NCI-H1105 treated with DMSO at 0.1 percent for 48 hours (cell line): Measurements from ENCODE around the gene TOP3A.
"Not testable (repeated sequence)": the region's sequence is repeated elsewhere in the genome, so short reads cannot be mapped to it uniquely, and the experiment has no call there.

Experiments used
- DNase-seq: peaks from one replicate; lab custom pipeline; 2025; lab: John Stamatoyannopoulos, UW

The TOP3A gene

DNA sequence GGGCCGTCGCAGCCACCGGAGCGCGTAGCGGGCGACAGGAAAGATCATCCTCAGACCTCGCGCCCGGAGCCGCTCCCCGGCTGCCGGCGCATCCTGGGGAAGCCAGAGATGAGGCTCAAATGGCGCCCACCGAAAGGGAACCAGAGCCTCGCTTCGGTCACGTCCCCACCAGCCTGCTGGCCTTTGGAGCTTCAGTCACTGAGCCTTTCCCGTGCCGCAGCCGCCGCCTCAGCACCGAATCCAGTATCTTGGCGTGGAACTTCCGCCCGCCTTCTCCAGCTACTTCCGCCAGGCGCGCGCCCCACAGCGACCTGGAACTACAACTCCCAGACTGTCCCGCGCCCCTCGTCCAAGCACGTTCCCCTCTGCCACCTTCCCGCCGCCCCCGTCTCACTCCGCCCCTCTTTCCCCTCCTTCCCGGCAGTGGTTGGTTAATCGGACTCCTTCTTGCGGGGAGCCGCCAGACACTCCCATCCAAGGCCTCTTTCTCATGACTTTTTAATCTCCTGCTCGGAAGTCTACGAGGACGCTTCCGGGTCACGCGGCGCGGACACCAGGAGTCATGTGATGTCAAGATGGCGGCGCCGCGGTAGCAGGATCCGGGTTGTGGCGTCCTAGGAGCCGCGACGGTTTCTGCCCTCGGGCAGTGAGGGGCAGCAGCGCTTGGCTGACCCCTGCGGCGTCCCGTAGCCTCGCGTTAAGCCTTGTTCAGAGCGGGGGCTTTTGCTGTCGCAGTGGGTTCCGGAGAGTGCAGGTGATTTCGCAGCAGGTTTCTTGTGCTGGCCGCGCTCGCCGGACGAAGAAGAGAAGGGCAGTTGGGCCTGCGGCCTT lies at the start of gene TOP3A, which contains the start of gene SMCR8:
Gene TOP3A (minus strand): TSS at position 264 of the 831 bp plus-strand sequence. CDS start 216 bp downstream, at position 48.
Gene SMCR8 (plus strand): TSS at position 563 of the 831 bp plus-strand sequence. CDS start 497 bp downstream, outside the sequence.
- DNase-seq: peak; percentile 97

DNA sequence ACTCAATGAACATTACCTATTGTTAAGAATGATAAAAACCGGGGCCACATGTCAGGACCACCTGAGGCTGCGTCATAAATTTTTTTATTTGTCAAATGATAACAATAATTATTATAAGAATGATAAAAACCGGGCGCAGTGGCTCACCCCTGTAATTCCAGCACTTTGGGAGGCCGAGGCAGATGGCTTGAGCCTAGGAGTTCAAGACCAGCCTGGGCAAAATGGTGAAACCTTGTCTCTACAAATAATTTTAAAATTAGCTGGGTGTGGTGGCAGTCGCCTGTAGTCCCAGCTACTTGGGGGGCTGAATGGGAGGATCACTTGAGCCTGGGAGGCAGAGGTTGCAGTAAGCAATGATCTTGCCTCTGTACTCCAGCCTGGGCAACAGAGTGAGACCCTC lies 49.4 kb upstream of the TOP3A start:
- no peak for DNase-seq

- DNase-seq: peak; percentile 97
These were observed 48.6 kb upstream of the TOP3A start, which contains the start of gene SHMT1 for GRCh38 chr17:18363101-18364049. Gene SHMT1, minus strand, starts transcription at chr17:18363550. Its CDS starts 7,569 bp downstream, at chr17:18355981.

DNA sequence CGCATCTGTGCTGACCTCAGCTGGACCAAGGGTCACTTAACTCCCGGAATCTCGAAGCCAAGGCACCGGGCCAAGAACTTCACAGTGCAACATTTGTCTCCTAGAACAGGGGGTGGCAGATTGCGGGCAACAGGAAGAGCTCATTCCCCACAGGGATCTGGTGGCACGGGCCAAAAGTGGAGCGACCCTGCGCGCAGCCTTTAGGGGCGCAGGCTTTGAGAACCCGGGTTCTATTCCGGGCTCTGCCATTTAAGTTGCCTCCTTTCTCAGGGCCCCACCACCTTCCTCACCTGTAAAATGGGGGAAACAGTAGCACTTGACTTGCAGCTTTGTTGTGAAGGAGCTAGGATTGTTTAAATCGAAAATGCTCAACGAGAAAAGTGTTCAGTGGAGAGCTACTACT lies 47.9 kb upstream of the TOP3A start:
- peak; percentile 25 for DNase-seq

GRCh38 chr17:18361837-18362697 lies 47.3 kb upstream of the TOP3A start:
- DNase-seq: no peak

DNA sequence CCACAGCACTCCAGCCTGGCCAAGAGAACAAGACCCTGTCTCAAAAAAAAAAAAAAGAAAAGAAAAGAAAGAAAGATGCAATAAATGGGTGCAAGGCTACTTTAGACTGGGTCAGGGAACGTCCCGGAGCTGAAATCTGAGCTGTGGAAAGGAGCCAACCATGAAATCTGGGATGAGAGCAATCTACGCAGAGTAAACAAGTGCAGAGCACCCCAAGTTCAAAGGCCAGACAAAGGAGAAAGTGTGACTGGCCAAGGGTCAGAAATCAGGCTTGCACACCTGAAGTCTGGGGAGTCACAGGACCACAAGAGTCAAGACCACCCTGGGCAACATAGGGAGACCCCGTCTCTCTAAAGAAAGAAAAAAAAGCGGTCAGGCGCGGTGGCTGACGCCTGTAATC lies 45.7 kb upstream of the TOP3A start:
- DNase-seq: no peak

GRCh38 chr17:18356624-18357023 lies 41.8 kb upstream of the TOP3A start:
- no peak for DNase-seq

DNA sequence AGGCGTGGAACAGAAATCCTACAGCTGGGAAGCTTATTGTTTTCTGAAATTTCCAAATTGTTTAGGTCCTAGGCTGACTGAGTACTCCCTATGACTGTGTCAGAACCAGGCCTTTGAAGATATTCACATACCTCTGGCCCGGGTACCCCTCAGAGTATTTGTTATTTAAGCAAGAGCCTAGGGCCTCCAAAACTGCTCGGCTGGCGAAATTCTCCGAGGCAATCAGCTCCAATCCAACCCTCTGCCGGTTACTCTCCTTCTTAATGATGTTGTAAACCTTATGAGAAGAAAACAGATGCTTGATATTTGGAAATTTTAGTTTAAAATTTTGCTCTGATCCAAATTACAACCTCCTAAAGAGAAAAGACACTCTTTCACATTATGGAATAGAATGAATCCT lies 38.7 kb upstream of the TOP3A start:
- DNase-seq: no peak

DNA sequence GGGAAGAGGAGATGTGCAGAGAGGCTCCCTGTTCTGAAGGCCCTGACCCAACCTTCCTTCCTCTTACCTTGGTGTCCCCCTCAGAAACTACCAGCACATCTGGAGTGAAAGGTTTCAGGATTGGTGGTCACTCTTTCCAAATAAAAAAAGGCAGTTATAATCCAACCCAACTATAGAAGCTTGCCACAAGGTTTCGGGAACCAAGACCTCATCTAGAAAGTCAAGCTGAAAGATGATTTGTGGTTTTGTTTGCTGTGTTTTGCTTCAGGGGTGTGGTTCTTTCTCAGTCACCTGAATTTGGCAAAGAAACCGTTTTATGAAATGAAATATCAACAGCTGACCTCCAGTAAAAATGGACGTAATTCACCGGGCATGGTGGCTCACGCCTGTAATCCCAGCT lies 29.2 kb upstream of the TOP3A start:
- DNase-seq: no peak

GRCh38 chr17:18339933-18340332 lies 25.1 kb upstream of the TOP3A start:
- no peak for DNase-seq

GRCh38 chr17:18338158-18338557 lies 23.4 kb upstream of the TOP3A start:
- DNase-seq: not testable (repeated sequence)

DNA sequence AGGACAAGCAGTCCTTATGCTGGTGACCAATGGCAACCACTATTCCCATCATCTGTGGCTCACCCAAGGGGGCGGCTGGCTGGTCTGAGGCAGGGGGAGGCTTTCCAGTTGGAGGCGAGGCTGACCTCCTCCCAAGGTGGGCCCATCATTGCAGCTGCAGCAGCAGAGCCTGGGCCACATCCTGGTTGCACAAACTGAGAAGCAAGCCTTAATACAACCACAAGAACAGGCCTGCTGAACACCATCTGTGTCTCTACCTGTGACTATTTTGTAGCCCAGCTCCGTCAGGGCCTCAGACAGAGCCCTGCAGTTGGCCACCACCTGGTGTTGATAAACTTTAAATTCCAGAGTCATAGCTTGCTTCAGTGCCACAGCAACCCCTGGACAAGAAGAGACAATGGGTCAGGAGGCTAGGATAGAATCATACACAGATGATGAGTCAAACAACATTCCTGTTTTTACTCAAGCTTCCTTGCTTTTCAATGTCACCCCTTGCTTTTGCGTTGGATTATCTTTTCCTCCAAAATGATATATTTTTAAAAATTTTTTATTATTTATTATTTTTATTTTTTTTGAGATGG lies 18.2 kb upstream of the TOP3A start:
- DNase-seq: no peak

DNA sequence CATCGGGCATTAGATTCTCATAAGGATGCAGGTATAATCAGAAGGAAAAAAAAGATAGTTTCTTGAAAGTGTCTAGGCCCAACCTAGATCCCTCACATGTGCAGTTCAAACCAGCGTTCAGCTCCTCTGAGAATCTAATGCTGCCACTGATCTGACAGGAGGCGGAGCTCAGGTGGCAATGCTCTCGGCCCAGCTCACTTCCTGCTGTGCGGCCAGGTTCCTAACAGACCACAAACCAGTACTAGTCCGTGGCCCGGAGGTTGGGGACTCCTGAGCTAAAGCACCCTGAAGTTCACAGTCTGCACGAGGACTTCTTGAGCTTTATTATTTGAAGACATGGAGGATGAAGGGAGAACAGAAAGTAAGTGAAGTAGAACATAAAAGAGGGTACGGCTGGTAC lies 17.1 kb upstream of the TOP3A start:
- DNase-seq: no peak

GRCh38 chr17:18328643-18329204 lies 13.9 kb upstream of the TOP3A start:
- DNase-seq: no peak

DNA sequence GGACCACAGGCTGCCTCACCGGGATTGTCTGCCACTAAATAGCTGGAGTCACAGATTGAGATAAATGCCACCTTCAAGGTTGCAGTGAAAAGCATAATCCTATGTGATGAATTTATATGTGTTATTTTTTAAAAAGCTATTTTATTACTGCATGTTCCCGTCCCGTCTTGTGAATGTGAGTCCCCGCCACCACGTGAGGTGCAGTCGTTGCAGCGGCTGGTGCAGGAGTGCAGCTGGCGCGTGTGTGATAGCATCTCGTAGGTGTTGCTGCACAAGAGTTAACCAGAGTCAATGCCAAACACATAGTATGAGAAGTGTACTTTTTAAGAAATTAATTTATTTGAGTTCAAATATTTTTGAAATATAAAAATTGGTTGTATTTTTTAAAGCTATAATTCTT lies 12.8 kb upstream of the TOP3A start:
- no peak for DNase-seq

DNA sequence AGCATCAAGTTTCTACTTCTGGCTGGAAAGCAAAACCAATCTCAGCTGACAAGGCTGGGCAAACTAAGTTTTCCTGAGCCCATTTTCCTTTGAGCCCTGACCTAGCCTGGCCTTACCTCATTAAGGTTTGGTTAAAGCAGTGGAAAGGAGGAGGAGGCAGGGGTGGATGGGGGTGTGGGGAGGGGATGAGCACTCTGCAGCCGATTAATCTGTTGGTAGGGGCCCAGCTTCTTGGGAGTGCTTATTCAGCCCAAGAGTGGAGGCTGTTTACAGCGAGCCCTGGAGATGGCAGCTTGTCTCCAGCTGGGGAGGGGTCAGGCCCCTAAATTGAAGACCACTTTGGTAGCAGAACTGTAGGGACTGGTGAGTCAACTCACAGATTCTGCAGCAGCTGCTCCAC lies 12.3 kb upstream of the TOP3A start:
- DNase-seq: no peak

DNA sequence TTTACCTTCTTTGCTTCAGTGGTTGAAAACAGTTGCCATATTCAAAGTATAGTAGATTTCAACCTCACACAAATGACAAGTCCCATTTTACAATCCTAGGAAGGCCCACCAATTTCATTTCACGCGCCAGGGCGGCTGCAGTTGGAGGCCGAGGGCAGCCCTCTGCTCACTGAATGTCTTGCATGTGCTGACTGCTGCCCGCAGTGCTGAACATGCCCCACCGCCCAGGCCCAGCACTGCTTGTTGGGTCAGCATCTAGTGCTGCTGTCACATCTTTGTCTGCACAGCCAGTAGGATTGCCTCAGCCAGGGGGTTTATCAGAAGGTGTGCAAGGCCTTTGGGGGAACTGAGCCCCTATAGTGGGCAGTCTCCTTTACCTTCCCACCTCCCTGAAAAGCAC lies 11.8 kb upstream of the TOP3A start:
- no peak for DNase-seq

DNA sequence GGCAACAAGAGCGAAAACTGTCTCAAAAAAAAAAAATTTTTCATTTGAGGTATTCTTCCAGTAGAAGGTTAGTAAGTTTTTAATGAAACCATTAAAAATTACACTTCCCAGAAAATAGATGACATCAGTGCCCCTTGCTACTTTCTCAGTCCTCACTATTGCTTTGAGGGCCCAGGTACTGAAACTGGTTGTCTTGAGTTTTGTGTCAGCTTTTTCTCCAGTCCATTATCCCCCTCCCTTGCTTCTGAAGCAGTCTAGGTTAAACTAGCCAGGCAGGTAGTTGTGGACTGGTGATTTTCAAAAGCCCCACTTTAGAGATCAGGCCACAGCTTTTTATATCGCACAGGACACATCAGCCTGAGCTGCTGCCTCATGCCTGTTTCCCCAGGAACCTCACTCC lies 11.2 kb upstream of the TOP3A start:
- no peak for DNase-seq

DNA sequence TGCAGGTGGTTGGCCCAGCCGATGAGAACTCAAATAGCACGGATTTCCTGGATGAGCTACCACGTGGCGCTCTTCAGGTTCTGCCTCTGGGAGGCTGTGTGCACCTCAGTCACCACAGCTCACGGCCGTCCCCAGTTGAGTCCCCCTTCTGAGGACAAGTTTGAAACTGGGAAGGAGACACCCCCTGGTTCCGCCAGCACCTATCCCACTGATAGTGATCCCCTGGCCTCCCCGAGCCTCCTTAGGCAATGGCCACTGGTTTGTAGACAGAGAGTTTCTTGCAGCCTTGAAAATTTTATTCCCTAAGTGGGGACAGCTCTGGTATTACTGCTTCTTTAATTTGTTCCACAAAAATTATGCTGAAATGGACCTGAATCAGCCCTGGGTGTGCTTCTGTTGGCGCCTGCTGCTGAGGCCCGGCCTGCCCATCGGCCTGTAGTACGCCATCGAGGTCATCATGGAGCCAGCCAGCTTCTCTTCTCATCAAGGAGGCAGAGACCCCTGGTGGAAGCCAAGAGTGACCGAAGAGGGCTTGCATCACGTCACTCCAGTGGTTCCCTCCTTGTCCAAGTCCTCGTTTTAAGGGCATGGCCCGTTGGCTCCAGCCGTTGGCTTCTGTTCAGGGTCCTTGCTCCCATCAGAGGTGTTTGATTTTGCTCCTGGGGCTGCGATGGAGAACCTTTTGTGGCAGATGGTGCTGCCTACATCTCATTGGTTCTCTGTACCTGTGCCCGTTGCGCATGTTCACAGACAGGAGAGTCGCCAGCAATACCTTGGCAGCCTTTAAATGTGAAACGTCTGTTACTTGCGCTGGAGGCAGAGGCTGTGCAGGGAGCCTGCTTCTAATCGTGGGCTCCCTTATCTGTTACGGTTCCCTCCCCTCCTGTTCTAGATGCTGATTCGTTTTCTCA lies 9.6 kb upstream of the TOP3A start:
- DNase-seq: no peak
